Stimulated activated CD4-positive, alpha-beta T cell treated with anti-CD3 and anti-CD28 coated beads, Interleukin-1b, Interleukin-23, amount 100 ng/mL, for 1 hour (primary cell): ENCODE data around the gene APOBEC3H.
A peak's percentile ranks its signal among the peaks of the same experiment; 100 is the strongest.

ENCODE experiments used
- DNase-seq, 2 donors: peaks; one replicate each; pipeline ENCODE4 v3.0.0-alpha.2; 2020; ENCODE audit warnings: low read depth in 2 of 2

APOBEC3H gene

GRCh38 chr22:39110631-39111561 is 13.9 kb downstream of the APOBEC3H start:
- DNase-seq, result no peak

GRCh38 chr22:39114112-39114511 is 17.1 kb downstream of the APOBEC3H start:
- no peak for DNase-seq

DNA sequence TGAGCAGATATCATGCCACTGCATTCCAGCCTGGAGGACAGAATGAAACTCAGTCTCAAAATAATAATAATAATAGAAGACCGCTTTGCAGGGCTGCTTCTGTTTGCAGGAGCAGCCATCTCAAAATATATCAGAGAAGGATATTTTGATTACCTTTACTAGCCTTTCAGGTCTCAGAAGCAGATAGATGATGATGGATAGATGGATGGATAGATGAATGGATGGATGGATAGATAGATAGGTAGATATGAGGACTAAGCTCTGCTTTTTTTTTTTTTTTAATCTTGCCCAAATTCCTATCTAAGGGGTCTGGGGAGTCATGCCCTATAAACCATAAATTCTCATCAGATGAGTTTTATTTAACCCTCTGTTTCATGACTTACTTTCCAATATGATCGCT is 18.5 kb downstream of the APOBEC3H start:
- no peak for DNase-seq

GRCh38 chr22:39115977-39116621 is 19.1 kb downstream of the APOBEC3H start:
- DNase-seq, result no peak

DNA sequence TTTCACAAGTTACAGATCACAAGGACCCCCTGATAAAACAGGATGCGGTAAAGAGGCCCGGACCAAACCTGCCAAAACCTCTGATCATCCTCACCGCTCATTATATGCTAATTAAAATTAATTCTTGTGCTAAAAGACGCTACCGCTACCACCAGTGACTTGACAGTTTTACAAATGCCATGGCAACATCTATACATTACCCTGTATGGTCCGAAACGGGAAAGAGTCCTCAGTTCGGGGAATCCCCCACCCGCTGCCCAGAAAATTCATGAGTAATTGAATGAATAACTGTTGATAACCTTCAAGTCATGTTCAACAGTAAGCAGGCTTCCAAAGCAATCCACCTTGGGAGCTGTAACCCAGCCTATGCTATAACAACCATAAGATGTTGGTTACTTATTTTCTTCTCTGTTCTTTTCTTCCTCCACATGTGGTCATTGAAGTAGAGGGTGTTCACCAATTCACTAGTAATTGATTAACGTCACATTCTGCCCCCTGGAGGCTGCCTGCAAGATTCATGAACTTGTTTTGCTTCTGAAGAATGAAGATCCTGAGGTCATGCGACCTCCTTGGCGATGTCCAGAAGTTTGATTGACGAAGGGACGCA is 20.6 kb downstream of the APOBEC3H start:
- peak; percentile 29 to 42 for DNase-seq

DNA sequence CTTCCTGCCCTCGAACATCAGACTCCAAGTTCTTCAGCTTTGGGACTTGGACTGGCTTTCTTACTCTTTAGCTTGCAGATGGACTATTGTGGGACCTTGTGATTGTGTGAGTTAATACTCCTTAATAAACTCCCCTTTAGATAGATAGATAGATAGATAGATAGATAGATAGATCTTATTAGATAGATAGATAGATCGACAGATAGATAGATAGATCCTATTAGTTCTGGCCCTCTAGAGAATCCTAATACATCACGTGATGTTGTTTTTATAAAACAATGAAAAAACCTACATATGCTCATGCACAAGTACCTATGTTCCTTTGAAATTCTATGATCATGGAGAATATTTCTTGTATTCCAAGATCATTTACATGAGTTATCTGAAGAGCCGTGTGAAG is 23.9 kb downstream of the APOBEC3H start:
- no peak for DNase-seq

DNA sequence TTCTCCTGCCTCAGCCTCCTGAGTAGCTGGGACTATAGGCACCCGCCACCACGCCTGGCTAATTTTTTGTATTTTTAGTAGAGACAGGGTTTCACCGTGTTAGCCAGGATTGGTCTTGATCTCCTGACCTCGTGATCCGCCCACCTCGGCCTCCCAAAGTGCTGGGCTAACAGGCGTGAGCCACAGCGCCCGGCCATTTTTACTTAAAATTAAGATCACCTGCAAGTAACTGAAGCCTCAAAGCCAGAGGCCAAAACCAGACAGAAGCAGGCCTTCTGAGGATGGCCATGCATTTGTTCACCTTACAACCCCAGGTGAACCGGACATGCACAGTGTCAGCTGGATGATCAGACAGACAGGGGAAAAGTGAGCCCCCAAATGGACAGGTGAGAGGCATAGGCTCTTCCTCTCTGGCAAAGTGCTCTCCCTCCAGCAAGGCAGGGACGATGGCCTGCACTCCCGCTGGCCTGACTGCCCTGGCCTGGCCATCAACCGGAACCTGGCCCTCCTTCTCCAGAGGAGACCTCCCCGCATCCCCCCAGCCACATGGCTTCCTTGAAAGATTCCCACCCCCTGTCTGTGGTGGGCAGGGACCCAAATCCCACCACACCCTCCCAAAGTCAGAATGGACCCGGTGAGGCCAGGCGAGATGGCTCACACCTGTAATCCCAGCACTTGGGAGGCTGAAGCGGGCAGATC is 25.9 kb downstream of the APOBEC3H start:
- no peak for DNase-seq

- DNase-seq, result no peak
These were observed 26.9 kb downstream of the APOBEC3H start for GRCh38 chr22:39123751-39124581.

- DNase-seq, result no peak
These were observed 28.6 kb downstream of the APOBEC3H start for GRCh38 chr22:39125622-39126021.

DNA sequence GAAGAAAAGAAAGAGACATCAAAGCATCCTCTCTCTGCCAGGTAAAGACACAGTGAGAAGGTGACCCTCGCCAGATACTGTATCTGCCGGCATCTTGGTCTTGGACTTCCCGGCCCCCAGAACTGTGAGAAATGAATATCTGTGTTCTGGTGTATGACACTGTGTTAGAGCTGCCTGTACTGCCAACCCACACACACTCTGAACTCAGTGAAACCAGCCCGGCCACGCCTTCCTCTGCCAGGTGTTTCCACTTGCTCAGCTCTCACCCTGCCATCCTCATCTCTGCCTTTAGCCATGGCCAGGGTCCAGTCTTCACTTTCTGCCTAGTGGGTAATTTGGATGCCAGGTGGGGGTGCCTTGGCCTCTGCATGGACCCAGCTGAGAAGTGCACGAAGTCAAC is 31.5 kb downstream of the APOBEC3H start:
- DNase-seq, result no peak

DNA sequence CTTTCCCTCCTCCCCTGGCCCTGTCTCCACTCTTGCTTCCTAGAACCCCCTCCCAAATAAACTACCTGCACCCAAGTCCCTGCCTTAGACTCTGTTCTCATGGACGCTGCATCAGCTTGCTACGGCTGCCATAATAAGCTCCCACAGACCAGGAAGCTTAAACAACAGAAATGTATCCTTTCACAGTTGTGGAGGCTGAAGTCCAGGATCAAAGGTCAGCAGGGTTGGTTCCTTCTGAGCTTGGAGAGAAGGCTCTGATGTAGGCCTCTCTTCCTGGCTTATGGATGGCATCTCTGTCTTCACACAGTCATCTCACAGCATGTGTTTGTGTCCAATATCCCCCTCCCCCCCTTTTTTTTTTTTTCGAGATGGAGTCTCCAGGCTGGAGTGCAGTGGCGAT is 32.0 kb downstream of the APOBEC3H start:
- DNase-seq, result no peak

DNA sequence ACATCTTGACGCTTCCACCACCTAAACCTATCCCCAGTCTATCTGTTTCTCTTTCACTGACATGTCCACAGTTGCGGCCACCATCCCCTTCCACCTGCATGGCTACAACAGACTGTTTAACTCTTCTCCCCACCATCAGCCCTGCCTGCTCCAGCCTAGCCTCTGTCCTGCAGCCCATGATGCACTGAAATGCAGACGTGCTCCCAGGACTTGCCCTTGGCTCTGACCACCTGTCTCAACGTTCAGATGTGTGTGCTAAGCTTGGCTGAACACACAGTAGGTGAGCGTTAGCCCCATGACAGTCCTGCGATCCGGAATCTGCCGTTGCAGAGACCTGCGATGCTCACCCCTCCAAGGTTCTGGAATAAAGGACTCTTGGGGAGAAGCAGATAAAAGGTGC is 32.7 kb downstream of the APOBEC3H start:
- no peak for DNase-seq

DNA sequence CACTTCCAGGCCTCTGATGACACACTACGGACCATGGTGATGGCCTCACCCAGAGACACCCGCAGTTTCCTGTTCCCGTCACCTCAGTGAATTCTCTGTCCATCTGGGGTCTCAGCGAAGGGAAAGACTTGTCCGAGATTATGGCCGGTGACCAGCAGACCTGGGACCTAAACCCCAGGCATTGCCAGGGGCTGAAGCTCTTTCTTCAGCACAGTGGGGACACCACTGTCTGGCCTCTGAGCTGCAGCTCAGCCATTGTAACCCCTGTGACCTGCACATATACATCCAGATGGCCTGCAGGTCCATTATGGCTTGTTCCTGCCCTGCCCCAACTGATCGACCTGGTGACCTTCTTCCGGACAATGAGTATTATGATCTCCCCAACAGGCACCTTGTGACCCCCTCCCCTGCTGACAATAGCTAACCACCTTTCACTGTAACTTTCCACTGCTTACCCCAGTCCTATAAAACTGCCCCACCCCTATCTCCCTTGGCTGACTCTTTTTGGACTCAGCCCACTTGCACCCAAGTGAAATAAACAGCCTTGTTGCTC is 33.2 kb downstream of the APOBEC3H start:
- no peak for DNase-seq

DNA sequence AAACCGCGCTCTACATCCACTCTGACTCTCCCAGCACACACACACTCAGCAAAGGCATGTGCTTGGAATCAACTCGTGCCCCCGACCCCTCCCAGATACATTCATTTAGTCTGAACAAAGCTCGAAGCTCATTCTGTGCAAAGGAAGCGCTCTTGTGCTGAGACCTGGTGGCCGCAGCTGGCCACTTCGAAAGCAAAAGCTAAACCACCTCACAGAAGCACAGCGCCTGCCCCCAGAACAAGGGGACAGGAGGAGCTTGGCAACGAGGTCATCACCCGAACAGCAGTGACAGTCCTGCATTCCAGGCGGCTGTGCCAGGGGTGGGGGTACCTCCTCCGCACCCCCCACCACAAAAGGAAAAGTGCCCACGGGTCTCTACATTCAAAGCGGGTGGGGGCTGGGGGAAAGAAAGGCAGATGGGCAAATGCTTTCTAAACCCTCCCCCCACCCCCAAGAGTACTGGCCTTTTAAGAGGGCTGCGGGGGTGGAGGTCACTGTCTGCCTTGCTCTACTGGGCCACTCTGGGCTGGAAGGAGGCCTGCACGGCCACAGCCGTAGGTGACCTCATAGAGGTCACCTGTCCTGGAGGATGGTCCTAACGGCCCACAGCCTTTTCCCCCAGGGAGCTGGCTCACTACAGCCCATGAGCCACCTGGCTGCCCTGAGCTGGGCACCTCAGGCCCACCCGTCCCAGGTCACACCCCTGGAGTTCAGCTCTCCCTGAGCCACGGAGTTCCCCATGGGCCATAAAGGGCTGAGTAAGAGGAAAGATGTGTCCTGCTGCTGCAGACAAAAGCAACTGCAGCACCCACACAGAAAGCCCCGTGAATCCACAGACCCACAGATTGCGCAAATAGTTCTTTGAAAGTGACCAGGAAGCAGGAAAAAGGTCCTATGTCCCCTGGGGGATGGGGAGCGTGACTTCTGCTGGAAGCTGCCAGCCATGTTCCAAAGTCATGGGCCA is 34.1 kb downstream of the APOBEC3H start:
- DNase-seq, result no peak

DNA sequence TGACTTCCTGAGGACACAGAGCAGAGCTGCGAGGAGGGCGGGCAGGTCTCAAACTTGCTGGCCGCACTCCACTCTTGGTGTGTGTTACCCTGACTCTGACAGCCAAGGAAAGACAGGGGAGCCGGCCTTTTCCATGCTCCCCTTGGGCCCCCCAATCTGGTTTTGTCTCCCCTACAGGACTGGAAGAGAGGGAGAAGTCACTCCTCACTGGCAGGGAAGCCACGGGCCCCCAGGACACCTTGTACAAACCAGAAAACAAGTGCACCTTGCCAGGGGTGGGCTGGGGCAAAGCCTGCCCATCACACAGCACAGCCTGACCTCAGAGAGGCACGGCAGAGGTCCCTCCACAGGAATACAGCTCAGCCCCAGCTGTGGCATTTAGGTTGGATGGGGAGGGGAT is 35.2 kb downstream of the APOBEC3H start:
- no peak for DNase-seq

DNA sequence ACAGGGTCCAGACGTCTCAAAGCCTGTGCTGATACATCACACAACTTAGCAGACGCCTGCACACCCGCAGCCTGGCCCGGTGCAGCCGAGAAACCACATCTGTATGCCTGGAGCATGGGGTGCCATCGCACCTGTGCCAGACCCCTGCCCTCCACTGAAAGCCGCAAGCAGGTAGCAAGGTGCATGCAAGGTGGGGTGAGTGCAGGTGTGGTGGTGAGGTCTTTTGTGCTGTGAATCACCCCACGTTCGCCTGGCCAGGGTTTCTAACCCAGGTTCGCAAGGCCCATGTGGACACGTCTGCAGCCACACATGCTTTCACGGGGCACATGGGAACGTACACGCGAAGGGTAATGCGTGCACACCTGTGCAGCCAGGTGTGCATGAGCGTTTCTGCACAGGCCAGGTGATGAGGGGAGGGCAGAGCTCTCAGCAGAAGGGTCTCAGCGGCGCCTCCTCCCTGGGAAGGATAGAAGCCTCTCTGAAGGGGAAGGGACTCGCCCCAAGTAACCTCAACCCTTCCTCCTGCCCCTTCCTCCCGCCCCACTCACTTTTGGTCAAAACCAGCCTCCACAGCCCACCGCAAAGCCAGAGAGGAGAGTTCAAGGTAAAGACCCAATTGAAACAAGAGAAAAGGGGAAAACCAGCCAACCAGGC is 36.0 kb downstream of the APOBEC3H start:
- no peak for DNase-seq

GRCh38 chr22:39133871-39134270 is 36.8 kb downstream of the APOBEC3H start:
- no peak for DNase-seq

GRCh38 chr22:39134366-39135091 is 37.5 kb downstream of the APOBEC3H start:
- no peak for DNase-seq
